Stimulated activated CD8-positive, alpha-beta memory T cell treated with anti-CD3 and anti-CD28 coated beads, Interleukin-12 subunit alpha, Interleukin-12 subunit beta, amount 100 ng/mL, for 1 hour (primary cell): ENCODE results near the gene EFEMP1.

Source experiments
- DNase-seq: peaks from one replicate; pipeline ENCODE4 v3.0.0-alpha.2; 2020; ENCODE audit warnings: low read depth

The EFEMP1 gene

GRCh38 chr2:55923091-55923981, at the start of gene EFEMP1:
Gene EFEMP1 (minus strand): TSS chr2:55923782. CDS start chr2:55922440, 1,342 bp downstream.
- DNase-seq: no peak

DNA sequence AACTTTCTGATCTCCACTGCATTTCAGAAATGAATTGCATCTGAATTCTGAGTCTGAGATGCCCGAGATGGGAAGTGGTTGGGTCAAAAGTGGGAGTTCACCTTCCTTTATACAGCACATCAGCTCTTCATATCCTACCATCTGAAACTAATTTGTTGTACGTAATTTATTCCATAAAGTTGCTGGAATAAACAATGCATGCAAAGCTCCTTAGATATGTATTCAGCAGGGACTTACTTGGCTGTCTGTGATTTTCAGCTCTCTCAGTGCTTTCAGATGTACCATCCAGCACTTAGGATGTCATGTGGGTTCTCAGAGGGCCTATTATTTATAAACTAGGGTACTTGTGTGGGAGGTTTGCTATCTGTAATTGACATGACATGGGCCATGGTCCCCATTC, 46.9 kb upstream of the EFEMP1 start:
- DNase-seq: no peak

DNA sequence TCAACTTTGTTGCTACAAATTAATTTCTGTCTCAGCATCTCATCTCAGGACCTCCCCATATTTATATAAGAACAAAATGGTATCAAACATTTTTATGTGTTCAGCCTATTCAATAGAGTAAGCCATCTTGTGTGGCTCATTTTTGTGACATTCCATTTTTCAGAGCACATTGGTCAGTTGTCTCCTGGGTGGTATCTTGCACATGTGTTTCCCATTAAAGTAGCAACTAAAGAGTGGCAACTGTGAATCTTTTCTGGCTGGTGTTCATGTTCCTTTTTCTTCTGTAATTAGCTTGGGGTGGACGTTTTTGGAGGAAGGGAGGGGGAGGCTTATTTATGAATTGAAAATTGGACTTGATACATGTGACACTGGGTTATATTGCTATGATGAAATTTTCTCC, 45.4 kb upstream of the EFEMP1 start:
- DNase-seq: no peak

DNA sequence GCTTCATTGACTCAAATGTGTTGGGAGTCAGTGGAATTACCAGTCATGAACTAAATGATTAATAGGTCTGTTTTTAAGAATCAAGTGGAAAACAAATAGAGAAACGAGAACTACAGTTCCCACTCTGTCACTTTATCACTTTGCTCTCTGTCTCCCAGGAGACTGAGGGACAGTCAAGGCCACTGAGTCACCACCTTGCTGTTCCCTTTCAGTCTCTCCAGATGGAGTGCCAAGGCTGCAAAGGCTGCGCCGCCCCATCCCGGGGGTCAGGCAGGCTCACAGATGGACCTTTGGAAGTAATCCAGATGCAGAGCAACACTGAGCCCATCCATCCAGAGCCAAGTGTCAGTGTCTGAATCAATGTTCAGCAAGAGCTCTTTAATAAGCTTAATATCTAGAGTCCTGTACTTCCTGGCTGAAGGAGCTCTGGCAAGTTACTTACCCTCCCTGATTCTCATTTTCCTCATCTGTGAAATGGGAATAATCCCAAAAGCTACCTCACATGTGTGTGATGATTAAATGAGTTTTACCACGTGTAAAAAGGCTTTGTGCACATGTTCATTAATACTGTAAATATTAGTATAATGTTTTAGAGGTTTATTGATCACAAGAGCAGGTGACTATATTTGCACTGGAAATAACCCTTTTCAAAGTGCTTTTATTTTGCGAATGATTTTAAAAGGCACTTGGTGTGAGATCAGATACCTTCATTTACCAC, 43.0 kb upstream of the EFEMP1 start:
- no peak for DNase-seq

DNA sequence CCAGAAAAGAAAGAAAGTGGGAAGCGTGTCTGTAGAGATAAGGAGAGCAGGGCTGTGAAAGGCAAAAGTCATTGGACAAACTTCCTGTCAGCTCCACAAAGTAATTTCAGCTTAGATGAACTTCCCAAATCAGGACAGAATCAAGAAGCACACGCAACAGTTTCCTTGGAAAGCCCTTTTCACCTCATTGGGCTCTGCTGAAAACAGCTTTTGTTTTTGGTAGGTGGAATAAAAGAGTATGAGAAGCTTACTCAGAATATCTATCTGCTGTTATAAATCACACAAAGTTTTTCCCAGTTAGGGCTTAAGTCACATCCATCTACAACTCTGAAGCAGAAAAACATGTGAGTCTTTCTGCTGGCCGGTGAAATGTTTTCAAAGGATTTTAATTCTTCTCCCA, 42.4 kb upstream of the EFEMP1 start:
- DNase-seq: no peak

GRCh38 chr2:55965276-55965675, 41.7 kb upstream of the EFEMP1 start:
- DNase-seq: no peak

DNA sequence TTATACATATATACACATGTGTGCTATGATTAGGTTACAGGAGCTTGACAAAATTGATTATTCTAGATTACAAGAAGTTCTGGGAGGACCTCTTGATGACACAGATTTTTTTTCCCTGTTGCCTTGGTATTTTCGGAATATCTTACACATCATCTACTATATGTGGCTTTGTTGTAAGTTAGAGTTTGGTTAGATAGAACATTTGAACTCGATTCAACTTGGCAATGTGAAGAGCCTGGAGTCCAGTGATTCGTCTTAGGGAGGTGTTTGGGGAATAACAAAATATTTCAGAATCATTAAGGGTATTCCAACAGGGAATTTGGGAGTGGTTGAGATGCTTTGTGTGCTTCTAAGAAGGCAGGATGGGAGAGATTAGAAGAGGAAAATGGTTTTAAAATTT, 39.3 kb upstream of the EFEMP1 start:
- no peak for DNase-seq

DNA sequence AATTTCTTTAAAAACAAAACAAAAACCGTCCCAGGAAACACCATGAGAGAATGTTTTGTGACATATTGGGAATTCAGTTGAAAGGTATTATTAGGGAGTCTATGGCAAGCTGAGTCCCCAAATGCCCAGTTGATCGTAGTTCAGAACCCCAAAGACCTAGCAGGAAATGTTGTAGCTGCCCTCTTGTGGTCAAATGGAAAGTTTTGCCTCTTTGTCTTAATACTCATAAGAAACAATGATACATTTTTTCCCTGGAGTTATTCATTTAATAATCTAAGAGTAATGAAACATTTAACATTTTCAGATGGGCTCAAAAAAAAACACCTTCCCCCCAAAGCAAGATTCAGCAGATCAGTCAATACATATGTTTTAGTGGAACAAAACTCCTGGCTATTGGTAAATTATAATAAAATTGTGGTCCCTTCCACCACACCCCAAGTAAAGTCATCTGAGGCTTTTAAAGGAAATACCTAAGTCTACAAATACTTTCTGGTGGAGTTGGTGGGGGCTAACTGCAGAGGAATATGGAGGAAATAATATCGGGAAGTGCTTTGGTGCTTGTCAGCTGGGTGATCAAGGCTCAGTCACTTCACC, 37.8 kb upstream of the EFEMP1 start:
- no peak for DNase-seq

GRCh38 chr2:55958756-55959155, 35.2 kb upstream of the EFEMP1 start:
- no peak for DNase-seq

DNA sequence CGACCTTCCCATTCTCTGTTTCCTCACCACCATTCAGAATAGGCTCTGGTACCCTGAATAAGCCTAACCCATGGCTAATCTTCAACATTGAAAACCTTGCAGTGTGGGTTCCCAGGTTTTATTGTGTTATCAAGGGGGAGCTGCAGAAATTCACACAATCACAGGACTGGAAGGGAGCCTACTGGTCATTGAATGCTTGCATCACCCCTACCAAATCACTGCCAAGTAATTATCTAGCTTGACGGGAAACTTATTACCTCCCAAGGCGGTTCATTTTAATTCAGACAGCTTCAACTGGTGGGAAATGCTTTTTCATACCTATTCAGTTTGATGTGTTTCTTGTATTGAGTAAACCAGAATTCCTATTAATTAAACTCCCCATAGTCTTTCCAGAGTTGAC, 33.6 kb upstream of the EFEMP1 start:
- DNase-seq: no peak

DNA sequence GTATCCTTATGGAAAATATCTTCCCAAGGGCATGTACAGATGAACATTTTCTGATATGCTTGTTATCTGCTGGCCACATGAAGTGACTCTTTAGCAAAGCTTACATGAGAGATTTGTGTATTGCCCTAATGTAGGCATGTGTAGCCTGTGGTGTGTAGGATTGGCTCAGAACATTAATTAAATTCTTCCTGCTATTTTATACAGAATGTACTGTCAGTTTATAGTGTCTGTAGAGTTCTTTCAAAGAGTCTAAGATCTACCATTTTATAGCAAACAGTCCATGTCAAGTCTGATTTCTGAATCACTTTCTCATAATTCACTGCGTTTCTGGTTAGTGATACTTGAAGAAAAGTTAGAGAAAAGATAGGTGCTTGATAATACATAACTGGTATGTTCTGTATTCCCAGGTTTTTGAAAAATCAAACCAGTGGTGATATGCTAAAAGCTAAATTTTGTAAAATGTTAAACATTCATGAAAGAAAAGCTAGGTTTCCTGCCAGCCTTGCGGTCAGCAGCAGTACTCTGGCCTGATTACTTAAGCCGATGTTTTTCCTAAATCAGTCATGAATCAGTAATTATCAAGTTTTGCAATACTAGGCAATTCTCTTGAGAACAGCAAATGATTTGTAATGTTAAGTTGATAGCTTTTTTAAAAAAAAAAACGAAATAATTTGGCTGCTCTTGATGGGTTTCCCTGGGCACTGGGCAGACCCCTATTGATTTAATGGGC, 30.9 kb upstream of the EFEMP1 start:
- DNase-seq: no peak

- DNase-seq: no peak
Observed at GRCh38 chr2:55952415-55952814, 28.8 kb upstream of the EFEMP1 start.

GRCh38 chr2:55951533-55951932, 28.0 kb upstream of the EFEMP1 start:
- no peak for DNase-seq

DNA sequence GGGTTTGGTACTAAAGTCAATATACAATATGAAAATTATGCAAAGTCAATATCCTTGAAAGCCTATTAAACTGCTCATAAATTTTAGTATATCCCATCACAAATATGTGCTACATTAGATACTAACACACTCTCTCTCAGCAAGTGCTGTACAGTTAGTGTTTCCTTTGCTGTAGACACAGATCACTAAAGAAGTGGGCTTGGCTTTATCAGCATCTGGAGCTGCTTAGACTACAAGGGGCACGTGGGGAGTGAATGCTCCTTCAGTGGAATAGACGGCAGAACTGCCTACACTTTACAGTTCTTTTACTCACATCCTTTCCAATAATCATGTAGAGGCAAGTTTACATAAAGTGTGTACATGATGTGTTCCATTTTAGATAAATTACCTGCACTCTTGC, 26.0 kb upstream of the EFEMP1 start:
- DNase-seq: no peak

DNA sequence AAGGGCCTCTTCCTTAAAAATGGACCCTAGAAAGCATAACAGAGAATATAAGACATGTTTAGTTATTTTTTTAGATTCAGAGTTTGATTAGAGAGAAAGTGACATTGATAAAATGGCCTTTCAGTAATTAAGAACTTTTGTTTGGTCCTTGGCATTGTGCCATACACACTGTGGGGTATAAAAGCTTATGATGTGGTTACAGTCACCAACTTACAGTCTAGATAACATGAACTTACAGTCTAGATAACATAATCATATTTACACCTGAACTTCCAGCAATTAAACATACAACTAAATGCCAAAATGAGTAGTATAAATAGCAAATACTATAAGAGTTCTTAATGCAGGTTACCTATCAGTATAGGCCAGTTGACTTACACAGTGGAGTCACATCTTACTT, 25.6 kb upstream of the EFEMP1 start:
- no peak for DNase-seq

GRCh38 chr2:55948176-55948923, 24.8 kb upstream of the EFEMP1 start:
- DNase-seq: no peak

DNA sequence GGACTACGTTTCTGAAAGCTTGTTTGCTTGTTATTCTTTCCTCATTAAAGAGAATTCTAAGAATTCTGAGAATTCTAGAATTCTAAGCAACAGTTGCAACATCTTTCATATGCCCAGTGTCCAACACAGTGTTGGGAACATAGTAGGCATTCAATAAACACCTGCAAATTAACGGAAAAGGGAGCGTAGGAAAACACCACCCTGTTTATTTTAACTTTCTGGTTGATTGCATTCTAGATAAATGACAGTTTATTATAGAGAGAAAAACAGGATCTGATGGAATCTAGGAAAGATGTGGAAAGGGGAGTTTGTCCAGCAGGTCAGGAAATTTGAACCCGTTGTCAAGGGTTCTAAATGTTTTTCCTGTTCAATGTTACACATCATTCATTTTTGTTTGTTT, 24.2 kb upstream of the EFEMP1 start:
- DNase-seq: no peak

DNA sequence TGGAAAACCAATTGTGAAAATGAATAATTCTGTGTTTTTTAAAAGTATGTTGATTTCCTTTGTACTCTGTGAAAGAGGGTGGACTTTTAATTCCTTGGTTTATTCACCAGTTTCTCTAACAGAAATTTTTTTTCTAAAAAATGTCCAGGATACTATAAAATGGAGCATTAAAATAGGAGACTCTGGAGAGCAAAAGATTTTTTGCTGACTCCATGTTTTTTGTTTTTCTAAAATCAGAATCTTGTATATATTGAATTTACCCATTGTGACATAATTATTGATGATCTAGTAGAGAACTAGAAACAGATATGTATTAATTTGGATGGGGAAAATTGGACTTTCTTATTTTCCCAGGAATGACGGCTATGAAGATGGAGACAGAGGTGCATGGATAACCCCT, 23.2 kb upstream of the EFEMP1 start:
- no peak for DNase-seq

GRCh38 chr2:55943466-55943865, 19.9 kb upstream of the EFEMP1 start:
- DNase-seq: no peak

DNA sequence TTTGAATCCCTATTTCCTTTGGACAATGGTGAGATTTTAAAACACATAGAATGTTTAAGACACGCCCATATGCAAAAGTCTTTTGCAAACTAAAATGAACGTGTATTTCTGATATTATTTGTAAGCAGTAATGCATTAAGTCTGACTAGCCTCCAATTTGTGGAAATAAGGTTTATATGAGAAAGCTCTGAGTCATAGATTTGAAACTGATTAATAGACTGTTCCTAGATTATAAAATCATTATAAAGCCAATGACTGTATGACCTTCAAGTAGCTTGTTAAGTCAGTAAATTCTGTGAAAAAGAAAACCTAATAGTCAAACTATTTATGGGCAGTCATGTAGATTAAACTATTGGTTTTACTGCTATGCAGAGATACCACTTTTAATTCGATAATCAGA, 12.8 kb upstream of the EFEMP1 start:
- no peak for DNase-seq

- no peak for DNase-seq
Observed at GRCh38 chr2:55934337-55934736, 10.8 kb upstream of the EFEMP1 start.

- DNase-seq: no peak
Observed at GRCh38 chr2:55932843-55933242, 9.3 kb upstream of the EFEMP1 start.
